Measurements from ENCODE around the gene ADSS1. TPM values are rescaled to one million over a fixed set of nuclear protein-coding genes. Genes with fewer than 3 reads are reported as not detected.

Gene ADSS1
- total and polyA plus RNA-seq, 2 donors (not counting 1 experiment from before 2014, with no cell fraction given), result 2.2 to 3.5 TPM

DNA sequence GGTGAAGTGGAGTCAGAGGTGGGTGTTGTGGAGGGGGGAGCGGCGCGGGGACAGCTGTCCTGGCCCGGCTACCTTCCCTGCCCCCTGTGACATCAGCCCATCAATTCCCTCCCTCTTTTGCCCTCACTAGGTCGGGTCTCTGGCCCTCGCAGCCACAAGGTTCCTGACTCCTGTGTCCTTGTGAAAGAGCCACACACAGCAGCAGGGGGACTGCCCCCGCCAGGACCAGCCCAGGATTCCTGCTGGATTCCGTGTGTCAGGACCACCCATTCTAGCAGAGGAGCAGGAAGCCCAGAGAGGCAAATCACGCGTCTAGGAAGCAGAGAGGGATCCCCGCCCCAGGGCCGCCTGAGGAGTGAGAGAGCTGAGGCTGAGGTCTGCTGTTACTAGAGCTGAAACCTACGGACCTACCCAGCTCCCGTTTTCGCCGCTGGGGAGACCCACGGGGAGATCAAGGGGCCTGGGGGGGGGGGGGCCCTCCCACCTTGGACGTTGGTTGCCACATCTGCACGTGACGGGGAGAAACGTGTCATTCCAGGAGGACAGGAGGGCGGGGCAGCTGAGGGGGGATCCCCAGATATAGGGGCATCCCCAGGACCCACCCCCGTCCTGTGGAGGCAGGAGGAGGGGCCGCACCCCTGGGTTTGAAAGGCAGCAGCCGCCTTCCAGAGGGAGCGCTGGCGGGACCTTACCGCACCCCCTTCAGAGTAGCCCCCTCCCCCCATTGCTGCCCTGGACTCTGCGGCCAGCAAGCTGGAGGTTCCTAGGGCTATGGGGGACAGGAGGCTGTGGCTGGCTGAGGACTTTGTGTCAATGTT lies 47.1 kb upstream of the ADSS1 start:
- peak overlapping the region; percentile 82 for H3K4me2 ChIP-seq (ENCODE audit: extremely low read depth, insufficient read depth, low read length)
- peak overlapping the region in 2 of 4 experiments; percentile 52 to 61 for H3K4me3 ChIP-seq (replicated peaks in 1 of 4; ENCODE audit: control extremely low read depth in 1 of 4, insufficient read depth in 1 of 4, low read depth in 3 of 4, low read length in 4 of 4)
- TF ChIP-seq CTCF (conservative IDR thresholded peaks at IDR 0.05 in 1 of 2, IDR thresholded peaks at IDR 0.05 in 1 of 2; ENCODE audit: low read depth in 1 of 2, low read length in 2 of 2) (no peak), EZH2 (IDR thresholded peaks at IDR 0.05; ENCODE audit: low read length, missing control alignments) (no peak)
- no peaks in the 10 kb centered on the region for H4K20me1 ChIP-seq (ENCODE audit: control insufficient read depth, extremely low read depth, insufficient read depth, low read length)
- peak overlapping the region; percentile 83 for H3K27ac ChIP-seq (ENCODE audit: insufficient read depth, low read length)
- no peaks in the 10 kb centered on the region for H3K36me3 ChIP-seq (ENCODE audit: control insufficient read depth, insufficient read depth, low read length)
- H3K79me2 ChIP-seq (ENCODE audit: control insufficient read depth, insufficient read depth, low read length), result no peaks in the 10 kb centered on the region
- peak overlapping the region; percentile 71 for H3K9ac ChIP-seq (ENCODE audit: insufficient read depth, low read length)
- H3K4me1 ChIP-seq (ENCODE audit: control insufficient read depth, extremely low read depth, insufficient read depth, low read length), result peaks cover 32% of the 10 kb centered on the region
- peak overlapping the region; percentile 69 for H2AFZ ChIP-seq (ENCODE audit: low read length)
- no peaks in the 10 kb centered on the region for H3K27me3 ChIP-seq (ENCODE audit: control insufficient read depth, insufficient read depth, low read length)
- H3K9me3 ChIP-seq (ENCODE audit: control insufficient read depth, insufficient read depth, low read depth, low read length), result no peaks in the 10 kb centered on the region
- no peak for DNase-seq (ENCODE audit: low read depth in 2 of 2)

DNA sequence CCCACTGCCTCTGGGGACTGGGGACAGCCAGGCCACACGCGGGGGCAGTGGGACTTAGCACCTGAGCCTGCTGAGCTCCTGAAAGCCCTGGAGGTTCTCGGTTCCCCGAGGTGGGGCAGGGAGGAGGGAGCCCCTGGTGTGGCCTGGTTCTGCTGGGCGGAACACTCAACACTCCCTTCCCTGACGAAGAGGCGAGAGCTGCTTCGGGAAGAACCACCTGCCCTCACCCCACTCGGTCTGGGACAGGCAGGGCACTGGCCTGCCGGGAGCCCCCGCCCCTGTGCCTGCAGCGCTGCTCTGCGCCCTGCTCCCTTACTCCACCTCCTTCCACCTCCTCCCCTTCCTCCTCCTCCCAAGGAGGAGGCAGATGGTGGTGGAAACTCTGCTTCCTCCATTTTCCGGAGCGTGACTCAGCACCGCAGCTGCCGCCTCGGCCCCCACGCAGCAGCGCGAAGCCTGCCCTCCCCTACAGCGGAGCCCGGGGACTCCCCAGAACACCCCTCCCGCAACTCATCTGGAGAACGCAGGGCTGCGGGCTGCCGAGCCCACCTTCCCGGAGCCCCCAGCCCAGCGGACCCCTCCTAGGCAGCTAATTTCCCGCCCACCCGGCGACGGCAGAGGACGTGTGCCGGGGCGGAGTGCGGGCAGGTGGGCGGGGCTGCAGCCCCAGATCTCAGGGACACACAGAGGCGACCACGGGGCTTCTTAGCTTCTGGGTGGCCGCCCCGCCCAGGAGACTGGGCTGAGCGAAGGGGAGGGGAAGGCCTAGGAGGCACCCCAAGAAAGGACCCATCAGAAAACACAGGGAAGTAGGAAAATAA lies 46.3 kb upstream of the ADSS1 start:
- H3K27me3 ChIP-seq (ENCODE audit: control insufficient read depth, insufficient read depth, low read length), result no peaks in the 10 kb centered on the region
- peak overlapping the region; percentile 69 for H2AFZ ChIP-seq (ENCODE audit: low read length)
- TF ChIP-seq CTCF (conservative IDR thresholded peaks at IDR 0.05 in 1 of 2, IDR thresholded peaks at IDR 0.05 in 1 of 2; ENCODE audit: low read depth in 1 of 2, low read length in 2 of 2) (no peak), EZH2 (IDR thresholded peaks at IDR 0.05; ENCODE audit: low read length, missing control alignments) (no peak)
- peak overlapping the region; percentile 83 for H3K27ac ChIP-seq (ENCODE audit: insufficient read depth, low read length)
- peak overlapping the region; percentile 71 for H3K9ac ChIP-seq (ENCODE audit: insufficient read depth, low read length)
- H4K20me1 ChIP-seq (ENCODE audit: control insufficient read depth, extremely low read depth, insufficient read depth, low read length), result no peaks in the 10 kb centered on the region
- peak overlapping the region; percentile 37 to 61 (median 47) for H3K4me3 ChIP-seq (replicated peaks in 1 of 4; ENCODE audit: control extremely low read depth in 1 of 4, insufficient read depth in 1 of 4, low read depth in 3 of 4, low read length in 4 of 4)
- no peaks in the 10 kb centered on the region for H3K79me2 ChIP-seq (ENCODE audit: control insufficient read depth, insufficient read depth, low read length)
- H3K4me2 ChIP-seq (ENCODE audit: extremely low read depth, insufficient read depth, low read length), result peak overlapping the region; percentile 82
- peak; percentile 75 to 89 for DNase-seq (ENCODE audit: low read depth in 2 of 2)
- H3K36me3 ChIP-seq (ENCODE audit: control insufficient read depth, insufficient read depth, low read length), result no peaks in the 10 kb centered on the region
- H3K4me1 ChIP-seq (ENCODE audit: control insufficient read depth, extremely low read depth, insufficient read depth, low read length), result peaks cover 40% of the 10 kb centered on the region
- no peaks in the 10 kb centered on the region for H3K9me3 ChIP-seq (ENCODE audit: control insufficient read depth, insufficient read depth, low read depth, low read length)

- peak overlapping the region; percentile 82 for H3K4me2 ChIP-seq (ENCODE audit: extremely low read depth, insufficient read depth, low read length)
- no peaks in the 10 kb centered on the region for H3K36me3 ChIP-seq (ENCODE audit: control insufficient read depth, insufficient read depth, low read length)
- H3K4me3 ChIP-seq (replicated peaks in 1 of 4; ENCODE audit: control extremely low read depth in 1 of 4, insufficient read depth in 1 of 4, low read depth in 3 of 4, low read length in 4 of 4), result peak overlapping the region; percentile 37 to 61 (median 47)
- no peaks in the 10 kb centered on the region for H3K9me3 ChIP-seq (ENCODE audit: control insufficient read depth, insufficient read depth, low read depth, low read length)
- TF ChIP-seq CTCF (conservative IDR thresholded peaks at IDR 0.05 in 1 of 2, IDR thresholded peaks at IDR 0.05 in 1 of 2; ENCODE audit: low read depth in 1 of 2, low read length in 2 of 2) (no peak), EZH2 (IDR thresholded peaks at IDR 0.05; ENCODE audit: low read length, missing control alignments) (no peak)
- peak overlapping the region; percentile 83 for H3K27ac ChIP-seq (ENCODE audit: insufficient read depth, low read length)
- no peaks in the 10 kb centered on the region for H3K27me3 ChIP-seq (ENCODE audit: control insufficient read depth, insufficient read depth, low read length)
- H3K79me2 ChIP-seq (ENCODE audit: control insufficient read depth, insufficient read depth, low read length), result no peaks in the 10 kb centered on the region
- H2AFZ ChIP-seq (ENCODE audit: low read length), result peak overlapping the region; percentile 39
- DNase-seq (ENCODE audit: low read depth in 2 of 2), result peak; percentile 34
- H3K4me1 ChIP-seq (ENCODE audit: control insufficient read depth, extremely low read depth, insufficient read depth, low read length), result peaks cover 40% of the 10 kb centered on the region
- peak overlapping the region; percentile 71 for H3K9ac ChIP-seq (ENCODE audit: insufficient read depth, low read length)
- H4K20me1 ChIP-seq (ENCODE audit: control insufficient read depth, extremely low read depth, insufficient read depth, low read length), result no peaks in the 10 kb centered on the region
Observed at GRCh38 chr14:104678346-104678745, 45.7 kb upstream of the ADSS1 start.

All from fibroblast of lung (primary cell).